Upper lobe of right lung (tissue), 1 donor: Measurements from ENCODE around the gene S100A11. TPM values are rescaled to one million over a fixed set of nuclear protein-coding genes. Genes with fewer than 3 reads are reported as not detected.

Experiments
- ATAC-seq: fragments of 200-7000 bp; cut with Tn5 transposase; one replicate; pipeline ENCODE4 v1.9.1; 2020; ENCODE audit warnings: mild to moderate bottlenecking, moderate library complexity
- DNase-seq: peaks from one replicate; pipeline ENCODE4 v3.0.0-alpha.2; 2020
- H3K27ac ChIP-seq: fragments of 200-600 bp; one replicate; pipeline ENCODE4 v1.8.0; 2022
- H3K27me3 ChIP-seq: fragments of 200-600 bp; one replicate; pipeline ENCODE4 v1.8.0; 2022; ENCODE audit warnings: mild to moderate bottlenecking
- H3K36me3 ChIP-seq: fragments of 200-600 bp; one replicate; pipeline ENCODE4 v1.8.0; 2022
- H3K4me1 ChIP-seq: fragments of 200-600 bp; one replicate; pipeline ENCODE4 v1.8.0; 2022
- H3K4me3 ChIP-seq: fragments of 200-600 bp; one replicate; pipeline ENCODE4 v1.8.0; 2022; ENCODE audit warnings: mild to moderate bottlenecking
- H3K9me3 ChIP-seq: fragments of 200-600 bp; one replicate; pipeline ENCODE4 v1.8.0; 2022
- intact Hi-C: fragments of 100-400 bp; cut with DNase I; formaldehyde crosslinking; loops from one replicate; pipeline ENCODE4 v1.11.0; 2022
- total RNA-seq: library from RNA; stranded (reverse); fragmentation: NEBNext Ultra II Directional; extraction: Animal tissue kit (Norgen Biotek cat#: 25700); gene quantifications from one replicate; pipeline ENCODE4 v1.2.1, GENCODE V29; 2021
- TF ChIP-seq, protein P1 (sequence below): fragments of 200-600 bp; IDR thresholded peaks from one replicate; pipeline ENCODE4 v1.8.0; 2022; ENCODE audit warnings: antibody characterized with exemption
- donor health status: DM: no; HTN: yes; CAD: no; lungs with severe emphysema.

The S100A11 gene
- total RNA-seq, 1 donor from 2014 or later, result 522 TPM

GRCh38 chr1:151984313-151984956 lies 52.4 kb downstream of the S100A11 start:
- TF ChIP-seq, protein P1, sequence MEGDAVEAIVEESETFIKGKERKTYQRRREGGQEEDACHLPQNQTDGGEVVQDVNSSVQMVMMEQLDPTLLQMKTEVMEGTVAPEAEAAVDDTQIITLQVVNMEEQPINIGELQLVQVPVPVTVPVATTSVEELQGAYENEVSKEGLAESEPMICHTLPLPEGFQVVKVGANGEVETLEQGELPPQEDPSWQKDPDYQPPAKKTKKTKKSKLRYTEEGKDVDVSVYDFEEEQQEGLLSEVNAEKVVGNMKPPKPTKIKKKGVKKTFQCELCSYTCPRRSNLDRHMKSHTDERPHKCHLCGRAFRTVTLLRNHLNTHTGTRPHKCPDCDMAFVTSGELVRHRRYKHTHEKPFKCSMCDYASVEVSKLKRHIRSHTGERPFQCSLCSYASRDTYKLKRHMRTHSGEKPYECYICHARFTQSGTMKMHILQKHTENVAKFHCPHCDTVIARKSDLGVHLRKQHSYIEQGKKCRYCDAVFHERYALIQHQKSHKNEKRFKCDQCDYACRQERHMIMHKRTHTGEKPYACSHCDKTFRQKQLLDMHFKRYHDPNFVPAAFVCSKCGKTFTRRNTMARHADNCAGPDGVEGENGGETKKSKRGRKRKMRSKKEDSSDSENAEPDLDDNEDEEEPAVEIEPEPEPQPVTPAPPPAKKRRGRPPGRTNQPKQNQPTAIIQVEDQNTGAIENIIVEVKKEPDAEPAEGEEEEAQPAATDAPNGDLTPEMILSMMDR, result no peak
- peaks cover 64% of the 10 kb centered on the region for H3K36me3 ChIP-seq
- DNase-seq (no peak), ATAC-seq (no peak)
- no peak overlapping the region for H3K4me3 ChIP-seq
- no peak overlapping the region for H3K27ac ChIP-seq
- no peaks in the 10 kb centered on the region for H3K27me3 ChIP-seq
- H3K4me1 ChIP-seq, result peaks cover 41% of the 10 kb centered on the region
- H3K9me3 ChIP-seq, result no peaks in the 10 kb centered on the region
- intact Hi-C loops, result no loop called here

Other genes with a start within 250 kb of the S100A11 start
- gene TDRKH, start 246.5 kb downstream of the S100A11 start, total RNA-seq, result 12.8 TPM
- 0.29 TPM for gene LINGO4, start 231.6 kb downstream of the S100A11 start, total RNA-seq
- 16.4 TPM for gene RORC, start 205.2 kb downstream of the S100A11 start, total RNA-seq
- gene C2CD4D, start 197.2 kb downstream of the S100A11 start, total RNA-seq, result 0.29 TPM
- not detected for gene THEM5, start 183.3 kb downstream of the S100A11 start, total RNA-seq
- 14.0 TPM for gene THEM4, start 127.5 kb downstream of the S100A11 start, total RNA-seq
- 643 TPM for gene S100A10, start 43.1 kb downstream of the S100A11 start, total RNA-seq
- gene TCHHL1, start 52.1 kb upstream of the S100A11 start, total RNA-seq, result not detected
- gene TCHH, start 78.4 kb upstream of the S100A11 start, total RNA-seq, result 0.20 TPM
- gene RPTN, start 122.2 kb upstream of the S100A11 start, total RNA-seq, result not detected
- gene HRNR, start 187.2 kb upstream of the S100A11 start, total RNA-seq, result not detected